Astrocyte (in vitro differentiated cells and primary cell): Measurements from ENCODE around the gene VWF. TPM values are rescaled to one million over a fixed set of nuclear protein-coding genes. Genes with fewer than 3 reads are reported as not detected.

Source experiments
- DNase-seq: peaks from one replicate; pipeline ENCODE4 v3.0.0-alpha.2; 2010; ENCODE audit warnings: low read depth
- FAIRE-seq: peaks from 2 replicates; lab custom pipeline; 2011; peaks lifted over from hg19 to GRCh38; lab: Jason Lieb, UNC
- H2AFZ ChIP-seq: 2 replicates; pipeline ENCODE4 v1.6.0; 2012; ENCODE audit warnings: low read depth, low read length, inconsistent platforms
- H3K27ac ChIP-seq: 2 replicates; pipeline ENCODE4 v1.5.1; 2011; ENCODE audit warnings: low read depth, low read length, inconsistent platforms
- H3K27me3 ChIP-seq: 2 replicates; pipeline ENCODE4 v1.6.0; 2011; ENCODE audit warnings: low read length, inconsistent platforms; ENCODE audit not compliant: insufficient read depth
- H3K36me3 ChIP-seq: 2 replicates; pipeline ENCODE4 v1.5.1; 2011; ENCODE audit warnings: low read length, inconsistent platforms; ENCODE audit not compliant: insufficient read depth
- H3K4me1 ChIP-seq: 2 replicates; pipeline ENCODE4 v1.5.1; 2011; ENCODE audit warnings: low read length, inconsistent platforms; ENCODE audit not compliant: insufficient read depth
- H3K4me2 ChIP-seq: 2 replicates; pipeline ENCODE4 v1.6.0; 2012; ENCODE audit warnings: low read length, inconsistent platforms
- H3K4me3 ChIP-seq: 2 replicates; pipeline ENCODE4 v1.5.1; 2011; ENCODE audit warnings: low read depth, mild to moderate bottlenecking, low read length, inconsistent platforms; ENCODE audit not compliant: insufficient read depth
- H3K79me2 ChIP-seq: 2 replicates; pipeline ENCODE4 v1.6.0; 2012; ENCODE audit warnings: mild to moderate bottlenecking, low read length, inconsistent platforms; ENCODE audit not compliant: insufficient read depth
- H3K9ac ChIP-seq: 2 replicates; pipeline ENCODE4 v1.6.0; 2012; ENCODE audit warnings: mild to moderate bottlenecking, low read length, inconsistent platforms
- H3K9me3 ChIP-seq: 2 replicates; pipeline ENCODE4 v1.5.1; 2012; ENCODE audit warnings: low read depth, mild to moderate bottlenecking, low read length, inconsistent platforms; ENCODE audit not compliant: insufficient read depth
- H4K20me1 ChIP-seq: 2 replicates; pipeline ENCODE4 v1.6.0; 2012; ENCODE audit warnings: low read length, inconsistent platforms; ENCODE audit not compliant: insufficient read depth
- H3K27ac Mint-ChIP-seq: one replicate; pipeline ENCODE4 v1.8.0; 2021; ENCODE audit warnings: mild to moderate bottlenecking, mixed read lengths; ENCODE audit not compliant: unreplicated experiment
- H3K27me3 Mint-ChIP-seq: one replicate; pipeline ENCODE4 v1.8.0; 2021; ENCODE audit warnings: low read depth, mixed read lengths; ENCODE audit not compliant: unreplicated experiment
- H3K36me3 Mint-ChIP-seq: one replicate; pipeline ENCODE4 v1.8.0; 2021; ENCODE audit warnings: low read depth, mixed read lengths; ENCODE audit not compliant: unreplicated experiment
- H3K4me1 Mint-ChIP-seq: one replicate; pipeline ENCODE4 v1.8.0; 2021; ENCODE audit warnings: low read depth, mixed read lengths; ENCODE audit not compliant: unreplicated experiment
- H3K4me3 Mint-ChIP-seq: one replicate; pipeline ENCODE4 v1.8.0; 2021; ENCODE audit warnings: mild to moderate bottlenecking, moderate library complexity, mixed read lengths; ENCODE audit not compliant: unreplicated experiment
- H3K9me3 Mint-ChIP-seq: one replicate; pipeline ENCODE4 v1.8.0; 2021; ENCODE audit warnings: mild to moderate bottlenecking, mixed read lengths; ENCODE audit not compliant: unreplicated experiment
- CTCF ChIP-seq: IDR thresholded peaks from 2 replicates; pipeline ENCODE4 v1.5.1; 2011; ENCODE audit warnings: low read depth, mild to moderate bottlenecking, inconsistent platforms, low read length, moderate library complexity; ENCODE audit not compliant: insufficient read depth
- EZH2 ChIP-seq: IDR thresholded peaks from 2 replicates; pipeline ENCODE4 v1.6.1; 2012; ENCODE audit warnings: mild to moderate bottlenecking, low read length, inconsistent platforms; ENCODE audit not compliant: insufficient read depth
- total RNA-seq: library from RNA; stranded (reverse); gene quantifications from 2 replicates; pipeline ENCODE4 v1.2.1, GENCODE V29; 2021

Gene VWF
- total RNA-seq, 1 donor from 2014 or later: 0.23 TPM

GRCh38 chr12:6049587-6049986 lies 74.9 kb downstream of the VWF start:
- no peaks in the 10 kb centered on the region for H3K9me3 ChIP-seq
- H3K9ac ChIP-seq: no peak overlapping the region
- no peaks in the 10 kb centered on the region for H4K20me1 ChIP-seq
- Mint-ChIP-seq H3K4me3 (no peak overlapping the region), H3K9me3 (peaks cover 5% of the 10 kb centered on the region), H3K27ac (no peak overlapping the region), H3K27me3 (peaks cover 11% of the 10 kb centered on the region), H3K4me1 (peaks cover 21% of the 10 kb centered on the region), H3K36me3 (no peaks in the 10 kb centered on the region)
- no peak overlapping the region for H3K4me3 ChIP-seq
- no peak overlapping the region for H3K27ac ChIP-seq
- DNase-seq (no peak), FAIRE-seq (no peak)
- TF ChIP-seq EZH2: no peak
- no peak for TF ChIP-seq CTCF
- H3K4me1 ChIP-seq: peaks cover 22% of the 10 kb centered on the region
- H2AFZ ChIP-seq: no peak overlapping the region
- no peaks in the 10 kb centered on the region for H3K36me3 ChIP-seq
- no peak overlapping the region for H3K4me2 ChIP-seq
- no peaks in the 10 kb centered on the region for H3K79me2 ChIP-seq
- no peaks in the 10 kb centered on the region for H3K27me3 ChIP-seq

- no peak overlapping the region for H3K4me3 Mint-ChIP-seq
- H3K4me1 ChIP-seq: peaks cover 14% of the 10 kb centered on the region
- no peak overlapping the region for H3K27ac Mint-ChIP-seq
- no peaks in the 10 kb centered on the region for H3K36me3 Mint-ChIP-seq
- H3K4me2 ChIP-seq: no peak overlapping the region
- H2AFZ ChIP-seq: no peak overlapping the region
- no peak overlapping the region for H3K27ac ChIP-seq
- H3K79me2 ChIP-seq: no peaks in the 10 kb centered on the region
- FAIRE-seq (peak; percentile 63), DNase-seq (peak; percentile 37)
- H3K36me3 ChIP-seq: no peaks in the 10 kb centered on the region
- H3K9me3 ChIP-seq: no peaks in the 10 kb centered on the region
- H3K27me3 ChIP-seq: no peaks in the 10 kb centered on the region
- peaks cover 5% of the 10 kb centered on the region for H3K9me3 Mint-ChIP-seq
- H3K4me1 Mint-ChIP-seq: peaks cover 13% of the 10 kb centered on the region
- no peak overlapping the region for H3K9ac ChIP-seq
- no peak overlapping the region for H3K4me3 ChIP-seq
- TF ChIP-seq CTCF: no peak
- no peak for TF ChIP-seq EZH2
- H3K27me3 Mint-ChIP-seq: peaks cover 12% of the 10 kb centered on the region
- no peaks in the 10 kb centered on the region for H4K20me1 ChIP-seq
These were observed 76.9 kb downstream of the VWF start for GRCh38 chr12:6047249-6048237.
